B cell (primary cell): Measurements from ENCODE around the gene DYRK3. TPM values are rescaled to one million over a fixed set of nuclear protein-coding genes. Genes with fewer than 3 reads are reported as not detected.

Source experiments
- ATAC-seq: fragments of 200-7000 bp; cut with Tn5 transposase; one replicate; pipeline ENCODE4 v1.10.0; 2021; ENCODE audit warnings: low read depth, mild to moderate bottlenecking, moderate number of reproducible peaks, moderate library complexity
- CTCF ChIA-PET: fragments of 350-600 bp; sonication (Branson Sonifier 250); formaldehyde crosslinking; loops from one replicate; lab custom pipeline; 2021; ENCODE audit warnings: antibody characterized with exemption, inconsistent platforms; lab: Charles Lee
- POLR2A ChIA-PET: fragments of 350-600 bp; sonication (Branson Sonifier 250); formaldehyde crosslinking; loops from one replicate; lab custom pipeline; 2021; ENCODE audit warnings: antibody characterized with exemption; lab: Charles Lee
- DNase-seq: peaks from one replicate; pipeline ENCODE4 v3.0.0; 2013
- H2AFZ ChIP-seq: 2 replicates; pipeline ENCODE4 v1.6.1; 2012; ENCODE audit warnings: mild to moderate bottlenecking, low read depth, low read length; ENCODE audit not compliant: insufficient read depth, poor library complexity, severe bottlenecking
- H3K27ac ChIP-seq, 2 donors: 1 replicate in 1 of 2; 2 replicates in 1 of 2; pipeline ENCODE4 v1.5.1; 2012 to 2013; ENCODE audit warnings: low read length in 2 of 2, mild to moderate bottlenecking in 2 of 2, moderate library complexity in 1 of 2
- H3K27me3 ChIP-seq, 4 experiments: fragments of 200-600 bp in 1 of 4; sonication (generic) in 1 of 4; replicated peaks in 1 of 4; 1 replicate in 2 of 4; 2 replicates in 2 of 4; pipeline versions ENCODE4 v1.6.1 to v1.7.0; 2013 to 2016; ENCODE audit warnings: low read length in 3 of 4, mild to moderate bottlenecking in 2 of 4, mixed read lengths in 1 of 4, moderate library complexity in 1 of 4; ENCODE audit not compliant: insufficient read depth in 4 of 4, control insufficient read depth in 3 of 4; ENCODE audit errors: control extremely low read depth in 1 of 4
- H3K36me3 ChIP-seq, 2 experiments: replicated peaks in 1 of 2; 1 replicate in 1 of 2; 2 replicates in 1 of 2; pipeline versions ENCODE4 v1.6.1 to v1.7.1; 2013; ENCODE audit warnings: low read length in 1 of 2; ENCODE audit not compliant: insufficient read depth in 2 of 2, control insufficient read depth in 1 of 2; ENCODE audit errors: control extremely low read depth in 1 of 2, extremely low read depth in 1 of 2
- H3K4me1 ChIP-seq, 2 donors: fragments of 200-600 bp in 1 of 2; sonication (generic) in 1 of 2; 1 replicate in 1 of 2; 2 replicates in 1 of 2; pipeline versions ENCODE4 v1.5.1 to v1.6.1; 2013 to 2017; ENCODE audit warnings: low read length in 2 of 2; ENCODE audit not compliant: control insufficient read depth in 2 of 2, insufficient read depth in 2 of 2
- H3K4me2 ChIP-seq: replicated peaks from 2 replicates; pipeline ENCODE3; 2012; ENCODE audit warnings: mild to moderate bottlenecking, low read depth, low read length; ENCODE audit not compliant: poor library complexity, severe bottlenecking
- H3K4me3 ChIP-seq, 5 experiments: fragments of 200-600 bp in 1 of 5; sonication (generic) in 1 of 5; 1 replicate in 3 of 5; 2 replicates in 2 of 5; pipeline versions ENCODE4 v1.5.1 to v1.7.0; 2011 to 2016; ENCODE audit warnings: low read length in 4 of 5, mild to moderate bottlenecking in 4 of 5, low read depth in 2 of 5, control low read depth in 1 of 5, moderate library complexity in 1 of 5; ENCODE audit not compliant: insufficient read depth in 1 of 5; ENCODE audit errors: control extremely low read depth in 1 of 5, extremely low read depth in 1 of 5
- H3K79me2 ChIP-seq: fragments of 200-600 bp; sonication (generic); one replicate; pipeline ENCODE4 v1.6.0; 2016; ENCODE audit warnings: low read length; ENCODE audit not compliant: control insufficient read depth, insufficient read depth
- H3K9ac ChIP-seq: fragments of 200-600 bp; sonication (generic); 2 replicates; pipeline ENCODE4 v1.6.1; 2017; ENCODE audit warnings: mild to moderate bottlenecking, low read length, moderate library complexity
- H3K9me3 ChIP-seq, 3 donors: one replicate each; pipeline versions ENCODE4 v1.6.1 to v1.7.1; 2013; ENCODE audit warnings: low read length in 2 of 3; ENCODE audit not compliant: control insufficient read depth in 2 of 3, insufficient read depth in 1 of 3; ENCODE audit errors: control extremely low read depth in 1 of 3
- H4K20me1 ChIP-seq: 2 replicates; pipeline ENCODE4 v1.6.0; 2012; ENCODE audit warnings: mild to moderate bottlenecking, low read length; ENCODE audit not compliant: insufficient read depth, control insufficient read depth, poor library complexity, severe bottlenecking
- H3K27ac Mint-ChIP-seq: one replicate; pipeline ENCODE4 v1.8.0; 2021; ENCODE audit warnings: mixed read lengths
- H3K27me3 Mint-ChIP-seq: one replicate; pipeline ENCODE4 v1.8.0; 2021; ENCODE audit warnings: mixed read lengths
- H3K4me1 Mint-ChIP-seq: one replicate; pipeline ENCODE4 v1.8.0; 2021; ENCODE audit warnings: mixed read lengths
- H3K4me3 Mint-ChIP-seq: one replicate; pipeline ENCODE4 v1.8.0; 2021; ENCODE audit warnings: mixed read lengths
- H3K9me3 Mint-ChIP-seq: one replicate; pipeline ENCODE4 v1.8.0; 2022; ENCODE audit warnings: mixed read lengths; ENCODE audit not compliant: insufficient read depth
- CTCF ChIP-seq: fragments of 200-600 bp; IDR thresholded peaks from one replicate; pipeline ENCODE4 v1.8.0; 2022; ENCODE audit warnings: antibody characterized with exemption, mild to moderate bottlenecking
- EZH2 ChIP-seq: IDR thresholded peaks from 2 replicates; pipeline ENCODE4 v1.6.1; 2012; ENCODE audit warnings: borderline replicate concordance, low read depth, mild to moderate bottlenecking, moderate library complexity, low read length; ENCODE audit not compliant: insufficient read depth, poor library complexity, severe bottlenecking
- WGBS: methylation state at CpG from one replicate; pipeline ENCODE4 v1.1.5; 2013; ENCODE audit warnings: missing lambda C conversion rate; ENCODE audit not compliant: insufficient coverage; 5-methylcytosine and 5-hydroxymethylcytosine counted together
- intact Hi-C: fragments of 100-400 bp; cut with micrococcal nuclease; formaldehyde crosslinking; loops from one replicate; pipeline ENCODE4 v1.10.0; 2022
- polyA plus RNA-seq: library from polyadenylated mRNA; depleted of rRNA; stranded (reverse); fragments of >200 nt; gene quantifications from 2 replicates; pipeline ENCODE4 v1.2.3, GENCODE V29; 2012
- total RNA-seq, 2 donors: library from RNA; stranded (reverse); fragments of 120-200 nt in 1 of 2; gene quantifications; 1 replicate in 1 of 2; 2 replicates in 1 of 2; pipeline versions ENCODE4 v1.2.3 to v1.2.4, GENCODE V29; 2013 to 2022

The DYRK3 gene
- total and polyA plus RNA-seq, 2 donors (not counting 1 experiment from before 2014, with no cell fraction given), result 0.30 TPM; not detected in 1

GRCh38 chr1:206633708-206634121 is 1.6 kb upstream of the DYRK3 start:
- no peak overlapping the region for H3K27ac ChIP-seq
- no peaks in the 10 kb centered on the region for H3K9me3 Mint-ChIP-seq
- no peak overlapping the region for H3K4me3 ChIP-seq
- no peak overlapping the region for H3K9ac ChIP-seq
- H4K20me1 ChIP-seq, result no peaks in the 10 kb centered on the region
- H3K9me3 ChIP-seq, result no peaks in the 10 kb centered on the region
- H3K27ac Mint-ChIP-seq, result no peak overlapping the region
- WGBS, result 100% methylated on average over 3 of the region's 9 CpGs
- peaks cover 4% of the 10 kb centered on the region for H3K27me3 Mint-ChIP-seq
- H3K4me2 ChIP-seq, result no peak overlapping the region
- TF ChIP-seq EZH2 (no peak), CTCF (no peak)
- intact Hi-C loops, result loop anchor here (1.0 to 10.0 kb wide), 5 partner anchors 31 to 421 kb away; partner anchors contain the start of genes PFKFB2 and YOD1
- ChIA-PET CTCF (interaction anchor here (1.0 to 13.1 kb wide), 21 partner anchors 10 to 372 kb away, joined by 3 to 217 read pairs (median 6); partner anchors contain the start of gene EIF2D), POLR2A (no interaction called here)
- H3K27me3 ChIP-seq, result peaks cover 0 to 11% (median 7%) of the 10 kb centered on the region in 4 experiments
- H2AFZ ChIP-seq, result no peak overlapping the region
- H3K4me3 Mint-ChIP-seq, result no peak overlapping the region
- H3K4me1 ChIP-seq, result peaks cover 17 to 22% of the 10 kb centered on the region in 2 donors
- peaks cover 29% of the 10 kb centered on the region for H3K4me1 Mint-ChIP-seq
- H3K79me2 ChIP-seq, result no peaks in the 10 kb centered on the region
- ATAC-seq, result no peak
- H3K36me3 ChIP-seq, result no peaks in the 10 kb centered on the region
- DNase-seq, result no peak

GRCh38 chr1:206634365-206635079 is 814 bp upstream of the DYRK3 start:
- H3K27ac ChIP-seq, result no peak overlapping the region

More at GRCh38 chr1:206634365-206635079, 814 bp upstream of the DYRK3 start:
- no peaks in the 10 kb centered on the region for H3K9me3 Mint-ChIP-seq
- 1% methylated on average over 14 of the region's 26 CpGs for WGBS
- peak overlapping the region; percentile 92 for H3K4me3 Mint-ChIP-seq
- Histone ChIP-seq H3K79me2 (no peaks in the 10 kb centered on the region), H3K9ac (peak overlapping the region; percentile 63), H3K9me3 (no peaks in the 10 kb centered on the region), H3K27me3 (peaks cover 0 to 11% (median 7%) of the 10 kb centered on the region in 4 experiments), H3K4me3 (peak overlapping the region; percentile 54 to 77 (median 67)), H2AFZ (peak overlapping the region; percentile 74), H3K4me1 (peaks cover 17 to 22% of the 10 kb centered on the region in 2 donors), H3K4me2 (peak overlapping the region; percentile 95), H4K20me1 (no peaks in the 10 kb centered on the region), H3K36me3 (no peaks in the 10 kb centered on the region)
- peaks cover 29% of the 10 kb centered on the region for H3K4me1 Mint-ChIP-seq
- H3K27ac Mint-ChIP-seq, result peak overlapping the region; percentile 74
- peaks cover 4% of the 10 kb centered on the region for H3K27me3 Mint-ChIP-seq
- TF ChIP-seq CTCF, result peak; percentile 94
- no peak for TF ChIP-seq EZH2
- POLR2A ChIA-PET, result interaction anchor here (1.0 to 1.5 kb wide), 2 partner anchors 22 to 348 kb away, joined by 3 to 5 read pairs; partner anchors contain the start of gene EIF2D
- intact Hi-C loops, result loop anchor here (1.0 to 10.0 kb wide), 9 partner anchors 22 to 420 kb away; partner anchors contain the start of genes EIF2D, PFKFB2 and YOD1
- DNase-seq, result peak; percentile 81
- no peak for ATAC-seq
- CTCF ChIA-PET, result interaction anchor here (0.6 to 13.1 kb wide), 31 partner anchors 11 to 414 kb away, joined by 3 to 217 read pairs (median 4); partner anchors contain the start of genes EIF2D and IKBKE
